ENCODE measurements around the gene NECTIN2. TPM values are rescaled to one million over a fixed set of nuclear protein-coding genes. Genes with fewer than 3 reads are reported as not detected.

NECTIN2 gene
- total RNA-seq = not detected in 2 replicates

- intact Hi-C loops (cut with micrococcal nuclease) = loop anchor here (1.0 to 10.0 kb wide), 4 partner anchors 45 to 151 kb away; partner anchors contain the start of genes CEACAM16 and TOMM40
Observed at GRCh38 chr19:44845612-44846454, at the start of gene NECTIN2. NECTIN2 (plus strand) TSS chr19:44846297; CDS start chr19:44846526, 229 bp downstream.

GRCh38 chr19:44796701-44797115 lies 49.4 kb upstream of the NECTIN2 start:
- intact Hi-C loops (cut with micrococcal nuclease) = no loop called here

GRCh38 chr19:44799627-44800346 lies 46.3 kb upstream of the NECTIN2 start:
- intact Hi-C loops (cut with micrococcal nuclease) = loop anchor here (1.0 kb wide), 1 partner anchor 46 kb away; no protein-coding TSS in a partner anchor

GRCh38 chr19:44800461-44800860 lies 45.6 kb upstream of the NECTIN2 start:
- intact Hi-C loops (cut with micrococcal nuclease) = loop anchor here (1.0 kb wide), 1 partner anchor 45 kb away; no protein-coding TSS in a partner anchor

GRCh38 chr19:44803442-44804428 lies 42.4 kb upstream of the NECTIN2 start:
- intact Hi-C loops (cut with micrococcal nuclease) = no loop called here

- intact Hi-C loops (cut with micrococcal nuclease) = no loop called here
Observed at GRCh38 chr19:44806291-44806690, 39.8 kb upstream of the NECTIN2 start.

- intact Hi-C loops (cut with micrococcal nuclease) = no loop called here
Observed at GRCh38 chr19:44807162-44807561, 38.9 kb upstream of the NECTIN2 start.

GRCh38 chr19:44807652-44808462 lies 38.2 kb upstream of the NECTIN2 start:
- intact Hi-C loops (cut with micrococcal nuclease) = no loop called here

GRCh38 chr19:44808463-44809371 lies 37.4 kb upstream of the NECTIN2 start, which contains the start of gene BCAM:
BCAM (plus strand) TSS chr19:44809103; CDS start chr19:44809125, 22 bp downstream.
- intact Hi-C loops (cut with micrococcal nuclease) = no loop called here

GRCh38 chr19:44809577-44810233 lies 36.4 kb upstream of the NECTIN2 start:
- intact Hi-C loops (cut with micrococcal nuclease) = no loop called here

GRCh38 chr19:44810234-44811121 lies 35.6 kb upstream of the NECTIN2 start:
- intact Hi-C loops (cut with micrococcal nuclease) = no loop called here

GRCh38 chr19:44811122-44811419 lies 35.0 kb upstream of the NECTIN2 start:
- intact Hi-C loops (cut with micrococcal nuclease) = no loop called here

- intact Hi-C loops (cut with micrococcal nuclease) = no loop called here
Observed at GRCh38 chr19:44812142-44812718, 33.9 kb upstream of the NECTIN2 start.

- intact Hi-C loops (cut with micrococcal nuclease) = no loop called here
Observed at GRCh38 chr19:44813070-44813840, 32.8 kb upstream of the NECTIN2 start.

GRCh38 chr19:44813841-44814470 lies 32.1 kb upstream of the NECTIN2 start:
- intact Hi-C loops (cut with micrococcal nuclease) = no loop called here

- intact Hi-C loops (cut with micrococcal nuclease) = no loop called here
Observed at GRCh38 chr19:44814517-44814916, 31.6 kb upstream of the NECTIN2 start.
